ENCODE results near the gene ATP9A.

DNA sequence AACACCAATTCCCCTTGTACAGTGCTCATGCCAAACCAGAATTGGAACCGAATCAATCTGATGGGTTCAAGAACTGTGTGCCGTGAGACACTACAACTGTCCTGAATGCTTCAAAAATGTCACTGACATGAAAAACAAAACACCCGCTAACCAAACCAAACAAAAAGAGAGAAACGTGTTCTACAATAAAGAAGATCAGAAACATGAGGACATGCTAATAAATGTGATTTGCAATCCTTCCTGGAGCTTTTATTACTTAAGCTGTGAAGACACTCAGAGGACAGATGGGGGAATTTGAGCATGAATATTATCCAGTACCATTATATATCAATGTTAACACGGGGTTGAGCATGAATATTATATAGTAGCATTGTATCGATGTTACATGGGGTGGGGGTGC, 153.5 kb downstream of the ATP9A start:
- TF ChIP-seq, protein P1, sequence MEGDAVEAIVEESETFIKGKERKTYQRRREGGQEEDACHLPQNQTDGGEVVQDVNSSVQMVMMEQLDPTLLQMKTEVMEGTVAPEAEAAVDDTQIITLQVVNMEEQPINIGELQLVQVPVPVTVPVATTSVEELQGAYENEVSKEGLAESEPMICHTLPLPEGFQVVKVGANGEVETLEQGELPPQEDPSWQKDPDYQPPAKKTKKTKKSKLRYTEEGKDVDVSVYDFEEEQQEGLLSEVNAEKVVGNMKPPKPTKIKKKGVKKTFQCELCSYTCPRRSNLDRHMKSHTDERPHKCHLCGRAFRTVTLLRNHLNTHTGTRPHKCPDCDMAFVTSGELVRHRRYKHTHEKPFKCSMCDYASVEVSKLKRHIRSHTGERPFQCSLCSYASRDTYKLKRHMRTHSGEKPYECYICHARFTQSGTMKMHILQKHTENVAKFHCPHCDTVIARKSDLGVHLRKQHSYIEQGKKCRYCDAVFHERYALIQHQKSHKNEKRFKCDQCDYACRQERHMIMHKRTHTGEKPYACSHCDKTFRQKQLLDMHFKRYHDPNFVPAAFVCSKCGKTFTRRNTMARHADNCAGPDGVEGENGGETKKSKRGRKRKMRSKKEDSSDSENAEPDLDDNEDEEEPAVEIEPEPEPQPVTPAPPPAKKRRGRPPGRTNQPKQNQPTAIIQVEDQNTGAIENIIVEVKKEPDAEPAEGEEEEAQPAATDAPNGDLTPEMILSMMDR (IDR thresholded peaks at IDR 0.05): no peak
- TF ChIP-seq EZH2phosphoT487 (IDR thresholded peaks at IDR 0.05): no peak

Measured in neural progenitor cell (in vitro differentiated cells).